H1 (cell line): ENCODE data around the gene RGS5. TPM values are rescaled to one million over a fixed set of nuclear protein-coding genes. Genes with fewer than 3 reads are reported as not detected.

Source experiments
- CTCF ChIA-PET: fragments of 300-600 bp; sonication (Branson Sonifier 250); formaldehyde crosslinking; loops from one replicate; lab custom pipeline; 2021; ENCODE audit not compliant: partially characterized antibody; lab: Charles Lee
- POLR2A ChIA-PET: fragments of 300-600 bp; sonication (Branson Sonifier 250); formaldehyde crosslinking; loops from one replicate; lab custom pipeline; 2021; ENCODE audit warnings: inconsistent platforms; ENCODE audit not compliant: partially characterized antibody; lab: Charles Lee
- DNase-seq, 2 experiments: peaks; one replicate each; pipeline versions ENCODE4 v3.0.0 to v3.0.0-alpha.2; 2010 to 2022; ENCODE audit warnings: low spot score in 2 of 2, low read depth in 1 of 2, mixed read lengths in 1 of 2
- FAIRE-seq: peaks from 2 replicates; lab custom pipeline; 2011; peaks lifted over from hg19 to GRCh38; lab: Jason Lieb, UNC
- H2AFZ ChIP-seq: 2 replicates; pipeline ENCODE4 v1.8.1; 2012; ENCODE audit warnings: low read length, inconsistent platforms
- H2AK5ac ChIP-seq: 2 replicates; pipeline ENCODE4 v1.6.1; 2013; ENCODE audit warnings: low read depth, low read length
- H2BK120ac ChIP-seq: replicated peaks from 2 replicates; pipeline ENCODE3; 2013; ENCODE audit warnings: low read depth, low read length, inconsistent platforms
- H2BK12ac ChIP-seq: 2 replicates; pipeline ENCODE4 v1.6.1; 2013; ENCODE audit warnings: low read depth, low read length
- H2BK15ac ChIP-seq: 2 replicates; pipeline ENCODE4 v1.6.1; 2013; ENCODE audit warnings: low read length
- H2BK20ac ChIP-seq: 2 replicates; pipeline ENCODE4 v1.6.1; 2013; ENCODE audit warnings: low read length
- H2BK5ac ChIP-seq: 2 replicates; pipeline ENCODE4 v1.6.1; 2013; ENCODE audit warnings: low read depth, low read length
- H3K14ac ChIP-seq: 2 replicates; pipeline ENCODE4 v1.6.1; 2013; ENCODE audit warnings: inconsistent platforms; ENCODE audit not compliant: insufficient read length
- H3K18ac ChIP-seq: 2 replicates; pipeline ENCODE4 v1.6.1; 2013; ENCODE audit warnings: low read length; ENCODE audit errors: extremely low read depth
- H3K23ac ChIP-seq: 2 replicates; pipeline ENCODE4 v1.6.1; 2013; ENCODE audit warnings: inconsistent platforms; ENCODE audit not compliant: insufficient read length
- H3K23me2 ChIP-seq: 2 replicates; pipeline ENCODE4 v1.6.1; 2013; ENCODE audit warnings: low read depth, low read length
- H3K27ac ChIP-seq: 2 replicates; pipeline ENCODE4 v1.6.1; 2011; ENCODE audit warnings: low read depth, low read length, inconsistent platforms
- H3K27me3 ChIP-seq, 4 experiments: replicated peaks in 1 of 4; 1 replicate in 1 of 4; 2 replicates in 3 of 4; pipeline versions ENCODE4 v1.6.1 to v1.8.1; 2011 to 2013; ENCODE audit warnings: low read length in 3 of 4, mild to moderate bottlenecking in 3 of 4, inconsistent platforms in 2 of 4, mixed read lengths in 2 of 4, moderate library complexity in 1 of 4; ENCODE audit not compliant: control insufficient read depth in 3 of 4, insufficient read depth in 3 of 4; ENCODE audit errors: extremely low read depth in 1 of 4
- H3K36me3 ChIP-seq, 4 experiments: 2 replicates each; pipeline versions ENCODE4 v1.6.1 to v1.8.1; 2011 to 2013; ENCODE audit warnings: mild to moderate bottlenecking in 4 of 4, low read length in 3 of 4, moderate library complexity in 2 of 4, control low read depth in 1 of 4, inconsistent platforms in 1 of 4; ENCODE audit not compliant: insufficient read depth in 4 of 4, control insufficient read depth in 2 of 4
- H3K4ac ChIP-seq: replicated peaks from 2 replicates; pipeline ENCODE3; 2013; ENCODE audit warnings: low read length, low read depth, mixed read lengths, inconsistent platforms; ENCODE audit not compliant: insufficient read length
- H3K4me1 ChIP-seq, 4 experiments: replicated peaks in 1 of 4; 1 replicate in 1 of 4; 2 replicates in 3 of 4; pipeline versions ENCODE4 v1.6.1 to v1.8.1; 2011 to 2013; ENCODE audit warnings: low read length in 3 of 4, inconsistent platforms in 2 of 4, mixed read lengths in 1 of 4; ENCODE audit not compliant: insufficient read depth in 4 of 4, control insufficient read depth in 3 of 4
- H3K4me2 ChIP-seq, 2 experiments: 2 replicates each; pipeline versions ENCODE4 v1.6.1 to v1.8.1; 2011 to 2013; ENCODE audit warnings: low read depth in 2 of 2, low read length in 2 of 2, control low read depth in 1 of 2, inconsistent platforms in 1 of 2, mild to moderate bottlenecking in 1 of 2; ENCODE audit not compliant: insufficient read depth in 1 of 2
- H3K4me3 ChIP-seq, 4 experiments: fragments of 200-600, 300-600 bp in 1 of 4; sonication (generic), shearing (Covaris generic), sonication (Bioruptor Twin) in 1 of 4; 2 replicates each; pipeline versions ENCODE4 v1.5.1 to v1.8.1; 2011 to 2016; ENCODE audit warnings: low read length in 4 of 4, low read depth in 3 of 4, control low read depth in 2 of 4, inconsistent platforms in 2 of 4, mild to moderate bottlenecking in 2 of 4, mixed read lengths in 1 of 4, moderate library complexity in 1 of 4; ENCODE audit not compliant: insufficient read depth in 2 of 4; ENCODE audit errors: extremely low read depth in 1 of 4
- H3K56ac ChIP-seq: replicated peaks from 2 replicates; pipeline ENCODE3; 2013; ENCODE audit warnings: low read depth, mild to moderate bottlenecking, mixed read lengths, low read length, inconsistent platforms; ENCODE audit not compliant: insufficient read length
- H3K79me1 ChIP-seq: 2 replicates; pipeline ENCODE4 v1.6.1; 2013; ENCODE audit warnings: low read depth, low read length, control low read depth
- H3K79me2 ChIP-seq, 2 experiments: 2 replicates each; pipeline versions ENCODE4 v1.6.1 to v1.8.1; 2012 to 2013; ENCODE audit warnings: low read length in 2 of 2, mild to moderate bottlenecking in 2 of 2, inconsistent platforms in 1 of 2; ENCODE audit not compliant: insufficient read depth in 2 of 2, control insufficient read depth in 1 of 2
- H3K9ac ChIP-seq, 4 experiments: replicated peaks in 1 of 4; 1 replicate in 1 of 4; 2 replicates in 3 of 4; pipeline versions ENCODE4 v1.6.1 to v1.8.1; 2011 to 2013; ENCODE audit warnings: low read depth in 3 of 4, low read length in 3 of 4, control low read depth in 2 of 4, mild to moderate bottlenecking in 2 of 4, moderate library complexity in 2 of 4, inconsistent platforms in 1 of 4; ENCODE audit errors: extremely low read depth in 1 of 4
- H3K9me3 ChIP-seq, 2 experiments: 2 replicates each; pipeline versions ENCODE4 v1.6.1 to v1.8.1; 2012 to 2013; ENCODE audit warnings: mild to moderate bottlenecking in 2 of 2, moderate library complexity in 2 of 2, control low read depth in 1 of 2, inconsistent platforms in 1 of 2, low read depth in 1 of 2, low read length in 1 of 2, mixed read lengths in 1 of 2; ENCODE audit not compliant: insufficient read depth in 2 of 2
- H4K20me1 ChIP-seq, 2 experiments: replicated peaks in 1 of 2; 2 replicates each; pipeline versions ENCODE3 to v1.8.1; 2011 to 2013; ENCODE audit warnings: inconsistent platforms in 2 of 2, low read length in 2 of 2, mild to moderate bottlenecking in 1 of 2; ENCODE audit not compliant: insufficient read depth in 2 of 2, control insufficient read depth in 1 of 2
- H4K5ac ChIP-seq: 2 replicates; pipeline ENCODE4 v1.6.1; 2013; ENCODE audit warnings: low read length, low read depth, mixed read lengths, inconsistent platforms; ENCODE audit not compliant: insufficient read length
- H4K8ac ChIP-seq: 2 replicates; pipeline ENCODE4 v1.8.0; 2013; ENCODE audit warnings: mild to moderate bottlenecking, moderate library complexity, low read length, inconsistent platforms; ENCODE audit not compliant: insufficient read depth; ENCODE audit errors: extremely low read depth
- H4K91ac ChIP-seq: replicated peaks from 2 replicates; pipeline ENCODE3; 2013; ENCODE audit warnings: low read length, mixed read lengths, inconsistent platforms; ENCODE audit not compliant: insufficient read length
- HDAC2 ChIP-seq, 2 experiments: fragments of 300-600 bp in 1 of 2; sonication (generic) in 1 of 2; IDR thresholded peaks; 2 replicates each; pipeline ENCODE4 v1.6.1; 2011 to 2012; ENCODE audit warnings: low read depth in 2 of 2, low read length in 2 of 2, mild to moderate bottlenecking in 2 of 2, moderate library complexity in 2 of 2, borderline replicate concordance in 1 of 2, inconsistent platforms in 1 of 2
- RAD21 ChIP-seq, 2 experiments: IDR thresholded peaks in 1 of 2; conservative IDR thresholded peaks in 1 of 2; 2 replicates each; pipeline ENCODE4 v1.6.1; 2011; ENCODE audit warnings: low read depth in 2 of 2, low read length in 2 of 2, improper control_type of control experiment in 1 of 2, inconsistent platforms in 1 of 2, mild to moderate bottlenecking in 1 of 2, moderate library complexity in 1 of 2
- SP1 ChIP-seq: IDR thresholded peaks from 2 replicates; pipeline ENCODE4 v1.6.1; 2011; ENCODE audit warnings: low read depth, low read length
- YY1 ChIP-seq: IDR thresholded peaks from 2 replicates; pipeline ENCODE4 v1.6.1; 2011; ENCODE audit warnings: low read depth, mild to moderate bottlenecking, low read length
- WGBS, 2 experiments: shearing (Covaris generic) in 1 of 2; methylation state at CpG; one replicate each; pipeline versions ENCODE4 v1.1.6 to v1.1.7; 2013 to 2015; ENCODE audit warnings: low lambda C conversion rate in 2 of 2, mixed read lengths in 2 of 2, inconsistent platforms in 1 of 2, low coverage in 1 of 2, missing lambda C conversion rate in 1 of 2; ENCODE audit not compliant: insufficient replicate concordance in 2 of 2, insufficient coverage in 1 of 2, insufficient read length in 1 of 2; ENCODE audit errors: extremely low coverage in 1 of 2, missing lambda C conversion rate in 1 of 2; 5-methylcytosine and 5-hydroxymethylcytosine counted together
- polyA plus RNA-seq, 7 experiments: library from polyadenylated mRNA; depleted of rRNA in 3 of 7; stranded (reverse) in 5 of 7; unstranded in 2 of 7; fragments of >200 nt in 5 of 7; fragments of 200-250 nt in 2 of 7; gene quantifications; 1 replicate in 5 of 7; 2 replicates in 1 of 7; 4 replicates in 1 of 7; pipeline versions ENCODE4 v1.2.1 to v1.2.3, GENCODE V29; 2011 to 2013; ENCODE audit warnings: missing spikeins in 2 of 7, mixed read lengths in 2 of 7
- total RNA-seq: library from RNA; stranded (reverse); fragmentation: NEBNext Ultra II Directional; extraction: Animal tissue kit (Norgen Biotek cat#: 25700); gene quantifications from 2 replicates; pipeline ENCODE4 v1.2.1, GENCODE V29; 2021
- TF ChIP-seq, protein P1 (sequence below): IDR thresholded peaks from 2 replicates; pipeline ENCODE4 v1.6.1; 2012; ENCODE audit warnings: inconsistent platforms
- TF ChIP-seq, protein P2 (sequence below): IDR thresholded peaks from 2 replicates; pipeline ENCODE4 v1.6.1; 2012; ENCODE audit warnings: inconsistent platforms

RGS5 gene
- total and polyA plus RNA-seq, 2 of the 8 experiments (the other 6 are each of a cell fraction or from before 2014, with no cell fraction given), result 75.5 to 103 TPM

DNA sequence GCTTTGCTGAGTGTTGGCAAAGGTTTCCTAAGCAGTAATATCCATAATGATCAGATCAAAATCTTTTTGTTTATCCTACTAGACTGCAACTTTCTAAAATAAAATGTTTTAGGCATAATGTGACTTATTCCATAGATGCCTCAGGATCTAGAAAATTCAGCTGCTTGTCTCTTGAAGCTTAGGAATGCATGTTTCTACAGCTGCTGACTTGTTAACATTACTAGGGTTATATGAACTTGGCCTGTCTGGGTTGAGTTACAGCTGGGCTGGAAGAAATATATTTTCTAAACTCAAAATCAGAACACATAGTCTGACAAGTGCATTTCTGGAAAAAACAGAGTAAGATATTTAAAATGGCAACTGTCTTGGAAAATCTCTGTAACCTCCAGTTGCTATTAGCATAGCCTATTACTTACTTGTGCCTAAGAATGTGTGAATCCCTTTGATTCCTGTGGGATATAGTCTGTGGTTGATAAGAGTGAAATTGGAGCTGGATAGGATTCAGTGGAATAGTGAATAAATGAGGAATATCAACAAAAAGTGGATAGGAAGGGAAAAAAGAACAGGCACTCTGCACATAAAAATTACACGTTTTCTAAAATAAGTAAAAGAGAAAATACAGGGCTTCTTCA, 72.4 kb downstream of the RGS5 start:
- H3K4me1 ChIP-seq, result peaks cover 0 to 4% (median 1%) of the 10 kb centered on the region in 4 experiments; a peak in 2 of 7 replicates
- H3K56ac ChIP-seq, result no peak overlapping the region
- H3K18ac ChIP-seq, result no peak overlapping the region
- H2BK12ac ChIP-seq, result no peak overlapping the region
- no peak overlapping the region for H2AFZ ChIP-seq
- H3K14ac ChIP-seq, result no peak overlapping the region
- no peak for DNase-seq
- no peaks in the 10 kb centered on the region for H4K20me1 ChIP-seq
- no peak for FAIRE-seq
- TF ChIP-seq, protein P1, sequence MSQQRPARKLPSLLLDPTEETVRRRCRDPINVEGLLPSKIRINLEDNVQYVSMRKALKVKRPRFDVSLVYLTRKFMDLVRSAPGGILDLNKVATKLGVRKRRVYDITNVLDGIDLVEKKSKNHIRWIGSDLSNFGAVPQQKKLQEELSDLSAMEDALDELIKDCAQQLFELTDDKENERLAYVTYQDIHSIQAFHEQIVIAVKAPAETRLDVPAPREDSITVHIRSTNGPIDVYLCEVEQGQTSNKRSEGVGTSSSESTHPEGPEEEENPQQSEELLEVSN, result no peak
- TF ChIP-seq, protein P2, sequence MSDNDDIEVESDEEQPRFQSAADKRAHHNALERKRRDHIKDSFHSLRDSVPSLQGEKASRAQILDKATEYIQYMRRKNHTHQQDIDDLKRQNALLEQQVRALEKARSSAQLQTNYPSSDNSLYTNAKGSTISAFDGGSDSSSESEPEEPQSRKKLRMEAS, result no peak
- TF ChIP-seq HDAC2 (IDR thresholded peaks at IDR 0.05; ENCODE audit: borderline replicate concordance in 1 of 2, low read depth in 2 of 2, low read length in 2 of 2) (no peak), RAD21 (IDR thresholded peaks at IDR 0.05 in 1 of 2, conservative IDR thresholded peaks at IDR 0.05 in 1 of 2; ENCODE audit: low read depth in 2 of 2, low read length in 2 of 2) (no peak), SP1 (no peak), YY1 (no peak)
- no peak overlapping the region for H4K5ac ChIP-seq
- H3K4ac ChIP-seq, result no peak overlapping the region
- no peak overlapping the region for H4K8ac ChIP-seq
- no peak overlapping the region for H3K27ac ChIP-seq
- 85% methylated on average over 1 of the region's 1 CpG; no CpG with 5 or more reads in 1 of the 2 experiments for WGBS, 2 experiments
- no peaks in the 10 kb centered on the region for H3K9me3 ChIP-seq
- H3K4me2 ChIP-seq, result no peak overlapping the region
- no peak overlapping the region for H2BK120ac ChIP-seq
- H3K4me3 ChIP-seq, result no peak overlapping the region
- ChIA-PET CTCF (no interaction called here), POLR2A (no interaction called here)
- no peaks in the 10 kb centered on the region for H3K36me3 ChIP-seq
- no peak overlapping the region for H3K23ac ChIP-seq
- no peaks in the 10 kb centered on the region for H3K23me2 ChIP-seq
- H2AK5ac ChIP-seq, result no peak overlapping the region
- no peak overlapping the region for H3K9ac ChIP-seq
- no peaks in the 10 kb centered on the region for H3K79me2 ChIP-seq
- no peak overlapping the region for H2BK20ac ChIP-seq
- H3K79me1 ChIP-seq, result no peaks in the 10 kb centered on the region
- no peak overlapping the region for H4K91ac ChIP-seq
- H3K27me3 ChIP-seq, result no peaks in the 10 kb centered on the region
- H2BK15ac ChIP-seq, result no peak overlapping the region
- H2BK5ac ChIP-seq, result no peak overlapping the region
